Measurements from ENCODE around the gene FLNA.

The FLNA gene

GRCh38 chrX:154300816-154301215 lies 73.6 kb downstream of the FLNA start:
- no peak for DNase-seq

All from retina (tissue), 1 donor.